SK-N-SH (cell line): Measurements from ENCODE around the gene AQP5. TPM values are rescaled to one million over a fixed set of nuclear protein-coding genes. Genes with fewer than 3 reads are reported as not detected.

Experiments used
- CTCF ChIA-PET: fragments of 300-600, 350-600 bp; formaldehyde crosslinking; extraction: SDS; loops from one replicate; lab custom pipeline; 2021; lab: Yijun Ruan, JAX
- POLR2A ChIA-PET: fragments of 350-600 bp; sonication (Branson Sonifier 250); formaldehyde crosslinking; extraction: SDS; loops from one replicate; lab custom pipeline; 2020; ENCODE audit warnings: antibody characterized with exemption, inconsistent platforms; lab: Yijun Ruan, JAX
- DNase-seq: peaks from one replicate; pipeline ENCODE4 v3.0.0; 2012
- H2AFZ ChIP-seq: fragments of 200-600 bp; sonication (generic); 2 replicates; pipeline ENCODE4 v1.8.1; 2016; ENCODE audit warnings: antibody characterized with exemption, mild to moderate bottlenecking, low read depth
- H3F3A ChIP-seq: fragments of 200-600 bp; sonication (generic); replicated peaks from 2 replicates; pipeline ENCODE3; 2016; ENCODE audit warnings: antibody characterized with exemption, mild to moderate bottlenecking; ENCODE audit not compliant: insufficient read depth
- H3K27ac ChIP-seq, 2 experiments: fragments of 200-500 bp in 1 of 2; fragments of 200-600 bp in 1 of 2; sonication (Bioruptor generic) in 1 of 2; sonication (generic), shearing (Covaris generic) in 1 of 2; 2 replicates each; pipeline versions ENCODE4 v1.5.1 to v1.6.1; 2014 to 2016; ENCODE audit warnings: low read depth in 2 of 2, inconsistent platforms in 1 of 2, low read length in 1 of 2, mild to moderate bottlenecking in 1 of 2, mixed read lengths in 1 of 2
- H3K27me3 ChIP-seq: fragments of 200-600 bp; sonication (generic), shearing (Covaris generic); 2 replicates; pipeline ENCODE4 v1.6.1; 2016; ENCODE audit warnings: mixed run types; ENCODE audit not compliant: insufficient read depth
- H3K36me3 ChIP-seq, 2 experiments: fragments of 200-500 bp in 1 of 2; fragments of 200-600 bp in 1 of 2; sonication (Bioruptor generic) in 1 of 2; sonication (generic) in 1 of 2; replicated peaks in 1 of 2; 2 replicates each; pipeline versions ENCODE3 to v1.5.1; 2014 to 2016; ENCODE audit warnings: low read length in 1 of 2, mild to moderate bottlenecking in 1 of 2; ENCODE audit not compliant: insufficient read depth in 2 of 2, control insufficient read depth in 1 of 2
- H3K4me1 ChIP-seq, 2 experiments: fragments of 200-500 bp in 1 of 2; fragments of 200-600 bp in 1 of 2; sonication (Bioruptor generic) in 1 of 2; sonication (generic), shearing (Covaris generic) in 1 of 2; 2 replicates each; pipeline versions ENCODE4 v1.5.1 to v1.6.1; 2014 to 2016; ENCODE audit warnings: low read depth in 1 of 2, low read length in 1 of 2, mixed run types in 1 of 2; ENCODE audit not compliant: insufficient read depth in 2 of 2, control insufficient read depth in 1 of 2
- H3K4me2 ChIP-seq: fragments of 200-600 bp; sonication (generic), shearing (Covaris generic); 2 replicates; pipeline ENCODE4 v1.6.1; 2017; ENCODE audit warnings: mixed run types
- H3K4me3 ChIP-seq, 2 experiments: fragments of 200-500 bp in 1 of 2; fragments of 200-600 bp in 1 of 2; sonication (Bioruptor generic) in 1 of 2; sonication (generic), shearing (Covaris generic) in 1 of 2; 2 replicates each; pipeline versions ENCODE4 v1.5.1 to v1.8.1; 2014 to 2016; ENCODE audit warnings: low read depth in 2 of 2, inconsistent platforms in 1 of 2, low read length in 1 of 2, mild to moderate bottlenecking in 1 of 2, mixed read lengths in 1 of 2, moderate library complexity in 1 of 2
- H3K79me2 ChIP-seq: fragments of 200-600 bp; sonication (generic); 2 replicates; pipeline ENCODE4 v1.8.1; 2017; ENCODE audit warnings: mild to moderate bottlenecking; ENCODE audit not compliant: insufficient read depth
- H3K9ac ChIP-seq: fragments of 200-600 bp; sonication (generic); 2 replicates; pipeline ENCODE4 v1.6.1; 2017; ENCODE audit warnings: mixed run types
- H3K9me2 ChIP-seq: fragments of 200-600 bp; sonication (generic); 2 replicates; pipeline ENCODE4 v1.6.1; 2017; ENCODE audit warnings: mixed run types
- H3K9me3 ChIP-seq: fragments of 200-600 bp; sonication (generic); 2 replicates; pipeline ENCODE4 v1.6.1; 2017; ENCODE audit warnings: mixed run types, mild to moderate bottlenecking, moderate library complexity
- H4K20me1 ChIP-seq: fragments of 200-600 bp; sonication (generic); 2 replicates; pipeline ENCODE4 v1.6.1; 2017; ENCODE audit warnings: mild to moderate bottlenecking, mixed run types; ENCODE audit not compliant: insufficient read depth
- ELF1 ChIP-seq: IDR thresholded peaks from 2 replicates; pipeline ENCODE4 v1.4.0; 2012
- FOSL2 ChIP-seq: IDR thresholded peaks from 2 replicates; pipeline ENCODE4 v1.4.0; 2012; ENCODE audit warnings: low read depth, mild to moderate bottlenecking, moderate library complexity, borderline replicate concordance
- FOXM1 ChIP-seq: IDR thresholded peaks from 2 replicates; pipeline ENCODE4 v1.4.0; 2012; ENCODE audit warnings: low read depth, mild to moderate bottlenecking
- JUND ChIP-seq: IDR thresholded peaks from 2 replicates; pipeline ENCODE4 v1.4.0; 2012
- MEF2A ChIP-seq: IDR thresholded peaks from 2 replicates; pipeline ENCODE4 v1.4.0; 2012; ENCODE audit warnings: low read depth, borderline replicate concordance
- RFX5 ChIP-seq: IDR thresholded peaks from 2 replicates; pipeline ENCODE4 v1.6.1; 2012; ENCODE audit warnings: mild to moderate bottlenecking, improper control_type of control experiment, low read length
- USF1 ChIP-seq: IDR thresholded peaks from 2 replicates; pipeline ENCODE4 v1.4.0; 2012; ENCODE audit warnings: low read depth, borderline replicate concordance
- ZBTB33 ChIP-seq: IDR thresholded peaks from 2 replicates; pipeline ENCODE4 v1.4.0; 2012; ENCODE audit warnings: low read depth, borderline replicate concordance
- WGBS: methylation state at CpG from one replicate; pipeline ENCODE4 v1.1.6; 2017; ENCODE audit warnings: low lambda C conversion rate; 5-methylcytosine and 5-hydroxymethylcytosine counted together
- polyA plus RNA-seq, 3 experiments: library from polyadenylated mRNA; depleted of rRNA; stranded (reverse); fragments of >200 nt; gene quantifications; 2 replicates each; pipeline ENCODE4 v1.2.3, GENCODE V29; 2012
- TF ChIP-seq, protein P1 (sequence below): IDR thresholded peaks from 2 replicates; pipeline ENCODE4 v1.4.0; 2012; ENCODE audit warnings: low read depth
- TF ChIP-seq, protein P2 (sequence below): fragments of 200-600 bp; sonication (generic); IDR thresholded peaks from 2 replicates; pipeline ENCODE4 v1.6.1; 2017; ENCODE audit warnings: antibody characterized with exemption, mild to moderate bottlenecking, moderate library complexity
- TF ChIP-seq, protein P3 (sequence below): fragments of 150-350 bp; IDR thresholded peaks from 2 replicates; pipeline ENCODE4 v1.6.1; 2016; ENCODE audit warnings: mild to moderate bottlenecking, low read depth, low read length

The AQP5 gene
- polyA plus RNA-seq, 1 of the 3 experiments (the other 2 are of a cell fraction): 0.10 TPM

DNA sequence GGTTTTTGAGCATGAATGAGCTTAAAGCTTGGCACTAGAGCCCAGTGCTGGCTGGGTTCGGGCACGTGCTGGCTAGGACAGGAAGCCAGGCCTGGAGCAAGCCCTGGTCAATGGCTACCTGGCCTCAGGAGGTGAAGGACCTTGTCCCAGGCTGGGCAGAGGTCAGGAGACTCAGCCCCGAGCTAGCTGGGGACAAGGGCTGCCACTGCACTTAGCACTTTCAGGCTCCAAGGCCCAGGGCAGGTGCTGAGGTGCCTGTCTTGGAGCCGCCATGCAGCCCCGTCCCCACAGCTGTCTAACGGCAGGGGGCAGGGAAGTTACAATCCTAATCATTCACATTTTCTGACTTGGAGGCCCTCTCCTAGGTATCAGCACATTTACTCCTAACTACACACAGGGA is 6.8 kb downstream of the AQP5 start:
- no peak overlapping the region for H2AFZ ChIP-seq
- peaks cover 0 to 28% of the 10 kb centered on the region in 2 experiments; a peak in 1 of 4 replicates for H3K4me1 ChIP-seq
- peak; percentile 8 for DNase-seq
- H3K27me3 ChIP-seq: no peaks in the 10 kb centered on the region
- 97% methylated on average over 5 of the region's 6 CpGs for WGBS
- no peaks in the 10 kb centered on the region for H3K36me3 ChIP-seq
- no peaks in the 10 kb centered on the region for H3K9me3 ChIP-seq
- no peak overlapping the region for H3K27ac ChIP-seq
- H3K4me3 ChIP-seq: no peak overlapping the region
- TF ChIP-seq ZBTB33 (no peak), RFX5 (no peak), USF1 (no peak), FOXM1 (no peak), ELF1 (no peak), MEF2A (no peak), JUND (no peak), FOSL2 (no peak)
- TF ChIP-seq, protein P1, sequence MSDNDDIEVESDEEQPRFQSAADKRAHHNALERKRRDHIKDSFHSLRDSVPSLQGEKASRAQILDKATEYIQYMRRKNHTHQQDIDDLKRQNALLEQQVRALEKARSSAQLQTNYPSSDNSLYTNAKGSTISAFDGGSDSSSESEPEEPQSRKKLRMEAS: no peak
- TF ChIP-seq, protein P2, sequence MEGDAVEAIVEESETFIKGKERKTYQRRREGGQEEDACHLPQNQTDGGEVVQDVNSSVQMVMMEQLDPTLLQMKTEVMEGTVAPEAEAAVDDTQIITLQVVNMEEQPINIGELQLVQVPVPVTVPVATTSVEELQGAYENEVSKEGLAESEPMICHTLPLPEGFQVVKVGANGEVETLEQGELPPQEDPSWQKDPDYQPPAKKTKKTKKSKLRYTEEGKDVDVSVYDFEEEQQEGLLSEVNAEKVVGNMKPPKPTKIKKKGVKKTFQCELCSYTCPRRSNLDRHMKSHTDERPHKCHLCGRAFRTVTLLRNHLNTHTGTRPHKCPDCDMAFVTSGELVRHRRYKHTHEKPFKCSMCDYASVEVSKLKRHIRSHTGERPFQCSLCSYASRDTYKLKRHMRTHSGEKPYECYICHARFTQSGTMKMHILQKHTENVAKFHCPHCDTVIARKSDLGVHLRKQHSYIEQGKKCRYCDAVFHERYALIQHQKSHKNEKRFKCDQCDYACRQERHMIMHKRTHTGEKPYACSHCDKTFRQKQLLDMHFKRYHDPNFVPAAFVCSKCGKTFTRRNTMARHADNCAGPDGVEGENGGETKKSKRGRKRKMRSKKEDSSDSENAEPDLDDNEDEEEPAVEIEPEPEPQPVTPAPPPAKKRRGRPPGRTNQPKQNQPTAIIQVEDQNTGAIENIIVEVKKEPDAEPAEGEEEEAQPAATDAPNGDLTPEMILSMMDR: no peak
- TF ChIP-seq, protein P3, sequence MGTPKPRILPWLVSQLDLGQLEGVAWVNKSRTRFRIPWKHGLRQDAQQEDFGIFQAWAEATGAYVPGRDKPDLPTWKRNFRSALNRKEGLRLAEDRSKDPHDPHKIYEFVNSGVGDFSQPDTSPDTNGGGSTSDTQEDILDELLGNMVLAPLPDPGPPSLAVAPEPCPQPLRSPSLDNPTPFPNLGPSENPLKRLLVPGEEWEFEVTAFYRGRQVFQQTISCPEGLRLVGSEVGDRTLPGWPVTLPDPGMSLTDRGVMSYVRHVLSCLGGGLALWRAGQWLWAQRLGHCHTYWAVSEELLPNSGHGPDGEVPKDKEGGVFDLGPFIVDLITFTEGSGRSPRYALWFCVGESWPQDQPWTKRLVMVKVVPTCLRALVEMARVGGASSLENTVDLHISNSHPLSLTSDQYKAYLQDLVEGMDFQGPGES: no peak
- H3K4me2 ChIP-seq: no peak overlapping the region
- H3F3A ChIP-seq: no peaks in the 10 kb centered on the region
- H4K20me1 ChIP-seq: no peaks in the 10 kb centered on the region
- H3K9ac ChIP-seq: no peak overlapping the region
- ChIA-PET CTCF (interaction anchor here (0.6 to 20.3 kb wide), 35 partner anchors 10 to 346 kb away, joined by 3 to 1401 read pairs (median 10); partner anchors contain the start of genes AQP2, ASIC1, BCDIN3D and COX14), POLR2A (interaction anchor here (1.3 kb wide), 1 partner anchor 88 kb away, joined by 3 read pairs; no protein-coding TSS in a partner anchor)
- H3K79me2 ChIP-seq: no peaks in the 10 kb centered on the region
- H3K9me2 ChIP-seq: no peaks in the 10 kb centered on the region
